ENCODE measurements around the gene RLBP1.

DNA sequence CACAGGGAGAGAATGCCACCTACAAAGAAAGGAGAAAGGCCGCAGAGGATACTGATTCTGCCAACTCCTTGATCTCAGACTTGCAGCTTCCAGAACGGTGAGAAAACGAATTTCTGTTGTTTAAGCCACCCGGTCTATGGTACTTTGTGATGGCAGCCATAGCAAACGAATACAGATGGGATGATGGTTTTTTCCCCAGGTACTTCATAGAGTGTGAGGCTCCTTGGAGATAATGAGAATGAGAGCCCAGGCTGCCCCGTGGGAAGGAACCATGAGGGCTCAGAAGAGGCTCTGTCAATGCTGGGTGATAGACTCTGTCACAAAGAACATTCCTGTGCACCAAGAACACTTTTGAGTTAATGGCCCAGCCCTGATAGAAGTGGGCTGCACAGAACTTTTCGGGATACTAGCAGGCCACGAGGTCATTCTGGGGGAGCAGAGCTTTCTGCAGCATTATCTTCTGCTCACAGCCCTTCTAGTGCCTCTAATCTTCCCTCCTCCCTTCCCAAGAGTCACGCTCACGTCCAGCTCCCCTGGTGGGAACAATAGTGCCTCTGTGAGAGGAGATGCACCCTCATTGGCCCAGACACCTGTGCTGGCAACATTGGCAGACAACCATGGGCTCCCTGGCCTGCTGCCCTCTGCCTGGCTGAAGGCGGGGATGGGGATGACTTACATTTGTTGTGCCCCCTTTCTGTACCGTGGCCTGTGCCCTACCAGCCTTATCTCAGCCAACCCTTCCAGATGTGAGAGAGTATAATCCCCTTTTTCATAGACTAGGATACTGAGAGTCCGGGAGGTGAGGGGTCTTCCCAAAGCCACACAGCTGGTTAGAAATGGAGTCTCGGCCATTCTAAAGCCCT, 5.2 kb upstream of the RLBP1 start:
- TF ChIP-seq, protein P1, sequence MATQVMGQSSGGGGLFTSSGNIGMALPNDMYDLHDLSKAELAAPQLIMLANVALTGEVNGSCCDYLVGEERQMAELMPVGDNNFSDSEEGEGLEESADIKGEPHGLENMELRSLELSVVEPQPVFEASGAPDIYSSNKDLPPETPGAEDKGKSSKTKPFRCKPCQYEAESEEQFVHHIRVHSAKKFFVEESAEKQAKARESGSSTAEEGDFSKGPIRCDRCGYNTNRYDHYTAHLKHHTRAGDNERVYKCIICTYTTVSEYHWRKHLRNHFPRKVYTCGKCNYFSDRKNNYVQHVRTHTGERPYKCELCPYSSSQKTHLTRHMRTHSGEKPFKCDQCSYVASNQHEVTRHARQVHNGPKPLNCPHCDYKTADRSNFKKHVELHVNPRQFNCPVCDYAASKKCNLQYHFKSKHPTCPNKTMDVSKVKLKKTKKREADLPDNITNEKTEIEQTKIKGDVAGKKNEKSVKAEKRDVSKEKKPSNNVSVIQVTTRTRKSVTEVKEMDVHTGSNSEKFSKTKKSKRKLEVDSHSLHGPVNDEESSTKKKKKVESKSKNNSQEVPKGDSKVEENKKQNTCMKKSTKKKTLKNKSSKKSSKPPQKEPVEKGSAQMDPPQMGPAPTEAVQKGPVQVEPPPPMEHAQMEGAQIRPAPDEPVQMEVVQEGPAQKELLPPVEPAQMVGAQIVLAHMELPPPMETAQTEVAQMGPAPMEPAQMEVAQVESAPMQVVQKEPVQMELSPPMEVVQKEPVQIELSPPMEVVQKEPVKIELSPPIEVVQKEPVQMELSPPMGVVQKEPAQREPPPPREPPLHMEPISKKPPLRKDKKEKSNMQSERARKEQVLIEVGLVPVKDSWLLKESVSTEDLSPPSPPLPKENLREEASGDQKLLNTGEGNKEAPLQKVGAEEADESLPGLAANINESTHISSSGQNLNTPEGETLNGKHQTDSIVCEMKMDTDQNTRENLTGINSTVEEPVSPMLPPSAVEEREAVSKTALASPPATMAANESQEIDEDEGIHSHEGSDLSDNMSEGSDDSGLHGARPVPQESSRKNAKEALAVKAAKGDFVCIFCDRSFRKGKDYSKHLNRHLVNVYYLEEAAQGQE (IDR thresholded peaks at IDR 0.05; ENCODE audit: borderline replicate concordance) = peak; percentile 22; the same call in 1 of the 2 replicates
- TF ChIP-seq, protein P1 (CRISPR knock-in tag; IDR thresholded peaks at IDR 0.05; ENCODE audit: low read depth) = no peak
- TF ChIP-seq USF2 (CRISPR knock-in tag; IDR thresholded peaks at IDR 0.05) (no peak), ZNF12 (CRISPR knock-in tag; IDR thresholded peaks at IDR 0.05) (no peak), POLR2AphosphoS5 (IDR thresholded peaks at IDR 0.05; ENCODE audit: control insufficient read depth, insufficient read depth, low read depth, low read length) (peak; percentile 49; the same call in 1 of the 2 replicates), SMARCA5 (IDR thresholded peaks at IDR 0.05) (no peak), ATF4 (CRISPR knock-in tag; IDR thresholded peaks at IDR 0.05) (no peak)
- TF ChIP-seq, protein P2, sequence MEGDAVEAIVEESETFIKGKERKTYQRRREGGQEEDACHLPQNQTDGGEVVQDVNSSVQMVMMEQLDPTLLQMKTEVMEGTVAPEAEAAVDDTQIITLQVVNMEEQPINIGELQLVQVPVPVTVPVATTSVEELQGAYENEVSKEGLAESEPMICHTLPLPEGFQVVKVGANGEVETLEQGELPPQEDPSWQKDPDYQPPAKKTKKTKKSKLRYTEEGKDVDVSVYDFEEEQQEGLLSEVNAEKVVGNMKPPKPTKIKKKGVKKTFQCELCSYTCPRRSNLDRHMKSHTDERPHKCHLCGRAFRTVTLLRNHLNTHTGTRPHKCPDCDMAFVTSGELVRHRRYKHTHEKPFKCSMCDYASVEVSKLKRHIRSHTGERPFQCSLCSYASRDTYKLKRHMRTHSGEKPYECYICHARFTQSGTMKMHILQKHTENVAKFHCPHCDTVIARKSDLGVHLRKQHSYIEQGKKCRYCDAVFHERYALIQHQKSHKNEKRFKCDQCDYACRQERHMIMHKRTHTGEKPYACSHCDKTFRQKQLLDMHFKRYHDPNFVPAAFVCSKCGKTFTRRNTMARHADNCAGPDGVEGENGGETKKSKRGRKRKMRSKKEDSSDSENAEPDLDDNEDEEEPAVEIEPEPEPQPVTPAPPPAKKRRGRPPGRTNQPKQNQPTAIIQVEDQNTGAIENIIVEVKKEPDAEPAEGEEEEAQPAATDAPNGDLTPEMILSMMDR (IDR thresholded peaks at IDR 0.05 in 2 of 3, conservative IDR thresholded peaks at IDR 0.05 in 1 of 3; ENCODE audit: insufficient read depth in 2 of 3, low read depth in 1 of 3, low read length in 3 of 3) = peak in 1 of 3 experiments; percentile 2; a peak in 1 of 6 replicates

All from K562 (cell line).